ENCODE data around the gene REC8. TPM values are rescaled to one million over a fixed set of nuclear protein-coding genes. Genes with fewer than 3 reads are reported as not detected.

The REC8 gene
- total and polyA plus RNA-seq, 2 of the 13 experiments (the other 11 are each of a cell fraction or from before 2014, with no cell fraction given), result 3.4 to 14.7 TPM

- TF ChIP-seq TCF12 (IDR thresholded peaks at IDR 0.05) (no peak), TCF12 (CRISPR knock-in tag; IDR thresholded peaks at IDR 0.05) (peak; percentile 81; the same call in 1 of the 2 replicates), SUZ12 (IDR thresholded peaks at IDR 0.05; ENCODE audit: low read depth, low read length) (no peak), ATM (IDR thresholded peaks at IDR 0.05; ENCODE audit: borderline replicate concordance) (no peak), HMG20A (CRISPR knock-in tag; IDR thresholded peaks at IDR 0.05; ENCODE audit: borderline replicate concordance) (0 out of 2 replicates have a peak, but pooled peaks have one; percentile 32), IKZF1 (IDR thresholded peaks at IDR 0.05) (no peak), TBL1XR1 (IDR thresholded peaks at IDR 0.05; ENCODE audit: borderline replicate concordance, low read length, partially characterized antibody) (no peak), HMG20B (CRISPR knock-in tag; conservative IDR thresholded peaks at IDR 0.05) (peak; percentile 31; the same call in 1 of the 2 replicates), WIZ (CRISPR knock-in tag; IDR thresholded peaks at IDR 0.05) (peak; percentile 98; the same call in 1 of the 2 replicates), IRF2 (CRISPR knock-in tag; IDR thresholded peaks at IDR 0.05) (peak; percentile 99), PRMT3 (CRISPR knock-in tag; IDR thresholded peaks at IDR 0.05; ENCODE audit: borderline replicate concordance, low read depth) (no peak), ZNF607 (CRISPR knock-in tag; IDR thresholded peaks at IDR 0.05; ENCODE audit: borderline replicate concordance) (peak; percentile 98), ZNF44 (CRISPR knock-in tag; IDR thresholded peaks at IDR 0.05) (peak; percentile 97), MYNN (CRISPR knock-in tag; IDR thresholded peaks at IDR 0.05; ENCODE audit: low read depth) (peak; percentile 96), ZKSCAN1 (IDR thresholded peaks at IDR 0.05; ENCODE audit: low read length) (no peak), ZSCAN30 (CRISPR knock-in tag; IDR thresholded peaks at IDR 0.05) (no peak), RFX3 (CRISPR knock-in tag; IDR thresholded peaks at IDR 0.05) (peak; percentile 96), ZNF136 (CRISPR knock-in tag; IDR thresholded peaks at IDR 0.05; ENCODE audit: low read depth) (peak; percentile 100), POLR2G (IDR thresholded peaks at IDR 0.05; ENCODE audit: low read depth, low read length) (peak; percentile 99), ZNF263 (CRISPR knock-in tag; IDR thresholded peaks at IDR 0.05) (peak; percentile 80), NFE2L1 (CRISPR knock-in tag; IDR thresholded peaks at IDR 0.05; ENCODE audit: borderline replicate concordance) (peak; percentile 92)
- TF ChIP-seq, protein P1, sequence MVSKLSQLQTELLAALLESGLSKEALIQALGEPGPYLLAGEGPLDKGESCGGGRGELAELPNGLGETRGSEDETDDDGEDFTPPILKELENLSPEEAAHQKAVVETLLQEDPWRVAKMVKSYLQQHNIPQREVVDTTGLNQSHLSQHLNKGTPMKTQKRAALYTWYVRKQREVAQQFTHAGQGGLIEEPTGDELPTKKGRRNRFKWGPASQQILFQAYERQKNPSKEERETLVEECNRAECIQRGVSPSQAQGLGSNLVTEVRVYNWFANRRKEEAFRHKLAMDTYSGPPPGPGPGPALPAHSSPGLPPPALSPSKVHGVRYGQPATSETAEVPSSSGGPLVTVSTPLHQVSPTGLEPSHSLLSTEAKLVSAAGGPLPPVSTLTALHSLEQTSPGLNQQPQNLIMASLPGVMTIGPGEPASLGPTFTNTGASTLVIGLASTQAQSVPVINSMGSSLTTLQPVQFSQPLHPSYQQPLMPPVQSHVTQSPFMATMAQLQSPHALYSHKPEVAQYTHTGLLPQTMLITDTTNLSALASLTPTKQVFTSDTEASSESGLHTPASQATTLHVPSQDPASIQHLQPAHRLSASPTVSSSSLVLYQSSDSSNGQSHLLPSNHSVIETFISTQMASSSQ (IDR thresholded peaks at IDR 0.05; ENCODE audit: low read depth), result 0 out of 2 replicates have a peak, but pooled peaks have one; percentile 2
- TF ChIP-seq, protein P1 (CRISPR knock-in tag; IDR thresholded peaks at IDR 0.05; ENCODE audit: borderline replicate concordance), result peak; percentile 87
- TF ChIP-seq, protein P2, sequence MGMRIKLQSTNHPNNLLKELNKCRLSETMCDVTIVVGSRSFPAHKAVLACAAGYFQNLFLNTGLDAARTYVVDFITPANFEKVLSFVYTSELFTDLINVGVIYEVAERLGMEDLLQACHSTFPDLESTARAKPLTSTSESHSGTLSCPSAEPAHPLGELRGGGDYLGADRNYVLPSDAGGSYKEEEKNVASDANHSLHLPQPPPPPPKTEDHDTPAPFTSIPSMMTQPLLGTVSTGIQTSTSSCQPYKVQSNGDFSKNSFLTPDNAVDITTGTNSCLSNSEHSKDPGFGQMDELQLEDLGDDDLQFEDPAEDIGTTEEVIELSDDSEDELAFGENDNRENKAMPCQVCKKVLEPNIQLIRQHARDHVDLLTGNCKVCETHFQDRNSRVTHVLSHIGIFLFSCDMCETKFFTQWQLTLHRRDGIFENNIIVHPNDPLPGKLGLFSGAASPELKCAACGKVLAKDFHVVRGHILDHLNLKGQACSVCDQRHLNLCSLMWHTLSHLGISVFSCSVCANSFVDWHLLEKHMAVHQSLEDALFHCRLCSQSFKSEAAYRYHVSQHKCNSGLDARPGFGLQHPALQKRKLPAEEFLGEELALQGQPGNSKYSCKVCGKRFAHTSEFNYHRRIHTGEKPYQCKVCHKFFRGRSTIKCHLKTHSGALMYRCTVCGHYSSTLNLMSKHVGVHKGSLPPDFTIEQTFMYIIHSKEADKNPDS (CRISPR knock-in tag; IDR thresholded peaks at IDR 0.05), result peak; percentile 29; the same call in 1 of the 2 replicates
Measured at GRCh38 chr14:24195186-24196070, 23.5 kb downstream of the REC8 start, which contains the start of gene TM9SF1 (continued).

Measured in HepG2 (cell line).